ENCODE results near the gene CDKAL1.

The CDKAL1 gene

GRCh38 chr6:21109391-21110178 lies 575.3 kb downstream of the CDKAL1 start:
- Histone ChIP-seq H3K4me3 (ENCODE audit: extremely low read depth, insufficient read depth, low read length, poor library complexity, severe bottlenecking) (no peak overlapping the region), H3K36me3 (ENCODE audit: control insufficient read depth, insufficient read depth, low read length) (no peaks in the 10 kb centered on the region), H3K9me3 (ENCODE audit: control insufficient read depth, low read length) (no peaks in the 10 kb centered on the region), H3K27ac (ENCODE audit: low read depth, low read length, severe bottlenecking) (peak overlapping the region; percentile 43), H3K4me1 (ENCODE audit: control insufficient read depth, insufficient read depth, low read length, poor library complexity, severe bottlenecking) (peaks cover 15% of the 10 kb centered on the region)
- 58 to 60% methylated on average over 4 of the region's 5 CpGs for WGBS, 2 experiments (ENCODE audit: insufficient coverage in 2 of 2)

- H3K4me3 ChIP-seq (ENCODE audit: extremely low read depth, insufficient read depth, low read length, poor library complexity, severe bottlenecking) = no peak overlapping the region
- no peaks in the 10 kb centered on the region for H3K36me3 ChIP-seq (ENCODE audit: control insufficient read depth, insufficient read depth, low read length)
- peaks cover 15% of the 10 kb centered on the region for H3K4me1 ChIP-seq (ENCODE audit: control insufficient read depth, insufficient read depth, low read length, poor library complexity, severe bottlenecking)
- 89 to 97% methylated on average over 3 to 4 of the region's 5 CpGs for WGBS, 2 experiments (ENCODE audit: insufficient coverage in 2 of 2)
- H3K9me3 ChIP-seq (ENCODE audit: control insufficient read depth, low read length) = no peaks in the 10 kb centered on the region
- no peak overlapping the region for H3K27ac ChIP-seq (ENCODE audit: low read depth, low read length, severe bottlenecking)
Observed at GRCh38 chr6:21110684-21111083, 576.4 kb downstream of the CDKAL1 start.

GRCh38 chr6:21111093-21111725 lies 577.0 kb downstream of the CDKAL1 start:
- Histone ChIP-seq H3K4me1 (ENCODE audit: control insufficient read depth, insufficient read depth, low read length, poor library complexity, severe bottlenecking) (peaks cover 15% of the 10 kb centered on the region), H3K36me3 (ENCODE audit: control insufficient read depth, insufficient read depth, low read length) (no peaks in the 10 kb centered on the region), H3K4me3 (ENCODE audit: extremely low read depth, insufficient read depth, low read length, poor library complexity, severe bottlenecking) (no peak overlapping the region), H3K27ac (ENCODE audit: low read depth, low read length, severe bottlenecking) (no peak overlapping the region), H3K9me3 (ENCODE audit: control insufficient read depth, low read length) (no peaks in the 10 kb centered on the region)
- 100% methylated on average over 1 of the region's 4 CpGs; no CpG with 5 or more reads in 1 of the 2 experiments for WGBS, 2 experiments (ENCODE audit: insufficient coverage in 2 of 2)

GRCh38 chr6:21115111-21115510 lies 580.9 kb downstream of the CDKAL1 start:
- Histone ChIP-seq H3K4me1 (ENCODE audit: control insufficient read depth, insufficient read depth, low read length, poor library complexity, severe bottlenecking) (peaks cover 8% of the 10 kb centered on the region), H3K9me3 (ENCODE audit: control insufficient read depth, low read length) (no peaks in the 10 kb centered on the region), H3K27ac (ENCODE audit: low read depth, low read length, severe bottlenecking) (no peak overlapping the region), H3K4me3 (ENCODE audit: extremely low read depth, insufficient read depth, low read length, poor library complexity, severe bottlenecking) (no peak overlapping the region), H3K36me3 (ENCODE audit: control insufficient read depth, insufficient read depth, low read length) (no peaks in the 10 kb centered on the region)
- WGBS, 2 experiments (ENCODE audit: insufficient coverage in 2 of 2) = 60 to 85% methylated on average over 1 to 2 of the region's 2 CpGs

GRCh38 chr6:21116736-21117135 lies 582.5 kb downstream of the CDKAL1 start:
- Histone ChIP-seq H3K4me3 (ENCODE audit: extremely low read depth, insufficient read depth, low read length, poor library complexity, severe bottlenecking) (no peak overlapping the region), H3K9me3 (ENCODE audit: control insufficient read depth, low read length) (no peaks in the 10 kb centered on the region), H3K36me3 (ENCODE audit: control insufficient read depth, insufficient read depth, low read length) (no peaks in the 10 kb centered on the region), H3K27ac (ENCODE audit: low read depth, low read length, severe bottlenecking) (no peak overlapping the region), H3K4me1 (ENCODE audit: control insufficient read depth, insufficient read depth, low read length, poor library complexity, severe bottlenecking) (no peaks in the 10 kb centered on the region)
- WGBS, 2 experiments (ENCODE audit: insufficient coverage in 2 of 2) = 88 to 100% methylated on average over 1 to 2 of the region's 3 CpGs

- H3K9me3 ChIP-seq (ENCODE audit: control insufficient read depth, low read length) = no peaks in the 10 kb centered on the region
- WGBS, 2 experiments (ENCODE audit: insufficient coverage in 2 of 2) = 100% methylated on average over 1 of the region's 5 CpGs; no CpG with 5 or more reads in 1 of the 2 experiments
- no peaks in the 10 kb centered on the region for H3K4me1 ChIP-seq (ENCODE audit: control insufficient read depth, insufficient read depth, low read length, poor library complexity, severe bottlenecking)
- no peak overlapping the region for H3K4me3 ChIP-seq (ENCODE audit: extremely low read depth, insufficient read depth, low read length, poor library complexity, severe bottlenecking)
- H3K27ac ChIP-seq (ENCODE audit: low read depth, low read length, severe bottlenecking) = no peak overlapping the region
- H3K36me3 ChIP-seq (ENCODE audit: control insufficient read depth, insufficient read depth, low read length) = no peaks in the 10 kb centered on the region
Observed at GRCh38 chr6:21118216-21118780, 584.0 kb downstream of the CDKAL1 start.

- Histone ChIP-seq H3K36me3 (ENCODE audit: control insufficient read depth, insufficient read depth, low read length) (no peaks in the 10 kb centered on the region), H3K27ac (ENCODE audit: low read depth, low read length, severe bottlenecking) (no peak overlapping the region), H3K4me1 (ENCODE audit: control insufficient read depth, insufficient read depth, low read length, poor library complexity, severe bottlenecking) (no peaks in the 10 kb centered on the region), H3K9me3 (ENCODE audit: control insufficient read depth, low read length) (no peaks in the 10 kb centered on the region), H3K4me3 (ENCODE audit: extremely low read depth, insufficient read depth, low read length, poor library complexity, severe bottlenecking) (no peak overlapping the region)
- WGBS, 2 experiments (ENCODE audit: insufficient coverage in 2 of 2) = no CpG with 5 or more reads among the region's 3 CpGs
Observed at GRCh38 chr6:21121636-21122136, 587.4 kb downstream of the CDKAL1 start.

- Histone ChIP-seq H3K4me1 (ENCODE audit: control insufficient read depth, insufficient read depth, low read length, poor library complexity, severe bottlenecking) (no peaks in the 10 kb centered on the region), H3K9me3 (ENCODE audit: control insufficient read depth, low read length) (no peaks in the 10 kb centered on the region), H3K4me3 (ENCODE audit: extremely low read depth, insufficient read depth, low read length, poor library complexity, severe bottlenecking) (no peak overlapping the region), H3K36me3 (ENCODE audit: control insufficient read depth, insufficient read depth, low read length) (no peaks in the 10 kb centered on the region), H3K27ac (ENCODE audit: low read depth, low read length, severe bottlenecking) (no peak overlapping the region)
- 75 to 89% methylated on average over 2 to 3 of the region's 4 CpGs for WGBS, 2 experiments (ENCODE audit: insufficient coverage in 2 of 2)
Observed at GRCh38 chr6:21123507-21124436, 589.5 kb downstream of the CDKAL1 start.

GRCh38 chr6:21128601-21129000 lies 594.3 kb downstream of the CDKAL1 start:
- Histone ChIP-seq H3K9me3 (ENCODE audit: control insufficient read depth, low read length) (no peaks in the 10 kb centered on the region), H3K4me3 (ENCODE audit: extremely low read depth, insufficient read depth, low read length, poor library complexity, severe bottlenecking) (no peak overlapping the region), H3K4me1 (ENCODE audit: control insufficient read depth, insufficient read depth, low read length, poor library complexity, severe bottlenecking) (no peaks in the 10 kb centered on the region), H3K27ac (ENCODE audit: low read depth, low read length, severe bottlenecking) (no peak overlapping the region), H3K36me3 (ENCODE audit: control insufficient read depth, insufficient read depth, low read length) (no peaks in the 10 kb centered on the region)

GRCh38 chr6:21131406-21131805 lies 597.1 kb downstream of the CDKAL1 start:
- no CpG with 5 or more reads among the region's 3 CpGs for WGBS, 2 experiments (ENCODE audit: insufficient coverage in 2 of 2)
- no peak overlapping the region for H3K4me3 ChIP-seq (ENCODE audit: extremely low read depth, insufficient read depth, low read length, poor library complexity, severe bottlenecking)
- no peaks in the 10 kb centered on the region for H3K9me3 ChIP-seq (ENCODE audit: control insufficient read depth, low read length)
- no peaks in the 10 kb centered on the region for H3K4me1 ChIP-seq (ENCODE audit: control insufficient read depth, insufficient read depth, low read length, poor library complexity, severe bottlenecking)
- H3K36me3 ChIP-seq (ENCODE audit: control insufficient read depth, insufficient read depth, low read length) = no peaks in the 10 kb centered on the region
- H3K27ac ChIP-seq (ENCODE audit: low read depth, low read length, severe bottlenecking) = no peak overlapping the region
